ENCODE data around the gene MBD2. TPM values are rescaled to one million over a fixed set of nuclear protein-coding genes. Genes with fewer than 3 reads are reported as not detected.

MBD2 gene
- total and polyA plus RNA-seq, 2 experiments from 2014 or later, result 14.4 to 56.8 TPM

DNA sequence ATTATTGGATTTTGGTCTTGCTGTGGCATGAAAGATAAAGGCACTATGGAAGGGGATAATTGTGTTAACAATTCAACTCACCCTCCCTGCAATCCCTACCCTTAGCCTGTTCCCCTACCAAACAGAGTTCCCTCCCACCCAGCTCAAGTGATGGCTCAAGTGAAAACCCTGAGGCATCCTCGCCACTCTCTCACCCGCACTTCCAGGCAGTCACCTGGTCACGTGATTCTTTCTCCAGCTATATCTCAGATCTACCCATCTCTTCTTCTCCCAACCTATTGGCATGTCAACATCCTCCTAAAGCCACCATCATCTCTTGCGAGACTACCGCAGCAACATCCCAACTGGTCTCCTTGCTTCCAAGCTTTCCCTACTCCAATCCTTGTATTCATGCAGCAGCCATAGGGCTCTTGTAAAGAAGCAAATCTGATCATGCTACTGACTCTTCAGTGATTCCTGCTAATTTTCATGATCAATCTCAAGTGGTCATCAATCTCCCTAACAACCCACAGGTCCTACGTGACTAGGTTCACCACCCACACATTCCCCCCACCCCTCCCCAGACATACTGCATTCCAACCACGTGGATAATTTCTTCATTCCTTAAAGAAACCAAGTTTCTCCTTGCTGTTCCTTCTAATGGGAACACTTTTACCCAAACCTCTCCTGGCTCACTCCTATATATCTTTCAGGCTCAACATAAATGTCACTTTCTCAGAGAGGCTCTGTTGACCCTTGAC lies 66.7 kb downstream of the MBD2 start:
- TF ChIP-seq EZH2 (IDR thresholded peaks at IDR 0.05; ENCODE audit: borderline replicate concordance) (no peak), EZH2phosphoT487 (IDR thresholded peaks at IDR 0.05; ENCODE audit: low read depth, severe bottlenecking, unreplicated experiment) (no peak)
- TF ChIP-seq, protein P1, sequence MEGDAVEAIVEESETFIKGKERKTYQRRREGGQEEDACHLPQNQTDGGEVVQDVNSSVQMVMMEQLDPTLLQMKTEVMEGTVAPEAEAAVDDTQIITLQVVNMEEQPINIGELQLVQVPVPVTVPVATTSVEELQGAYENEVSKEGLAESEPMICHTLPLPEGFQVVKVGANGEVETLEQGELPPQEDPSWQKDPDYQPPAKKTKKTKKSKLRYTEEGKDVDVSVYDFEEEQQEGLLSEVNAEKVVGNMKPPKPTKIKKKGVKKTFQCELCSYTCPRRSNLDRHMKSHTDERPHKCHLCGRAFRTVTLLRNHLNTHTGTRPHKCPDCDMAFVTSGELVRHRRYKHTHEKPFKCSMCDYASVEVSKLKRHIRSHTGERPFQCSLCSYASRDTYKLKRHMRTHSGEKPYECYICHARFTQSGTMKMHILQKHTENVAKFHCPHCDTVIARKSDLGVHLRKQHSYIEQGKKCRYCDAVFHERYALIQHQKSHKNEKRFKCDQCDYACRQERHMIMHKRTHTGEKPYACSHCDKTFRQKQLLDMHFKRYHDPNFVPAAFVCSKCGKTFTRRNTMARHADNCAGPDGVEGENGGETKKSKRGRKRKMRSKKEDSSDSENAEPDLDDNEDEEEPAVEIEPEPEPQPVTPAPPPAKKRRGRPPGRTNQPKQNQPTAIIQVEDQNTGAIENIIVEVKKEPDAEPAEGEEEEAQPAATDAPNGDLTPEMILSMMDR (IDR thresholded peaks at IDR 0.05; ENCODE audit: poor library complexity), result no peak
- Histone ChIP-seq H3K27me3 (no peaks in the 10 kb centered on the region), H3K79me2 (no peaks in the 10 kb centered on the region), H4K20me1 (ENCODE audit: insufficient read depth, poor library complexity, severe bottlenecking) (no peaks in the 10 kb centered on the region), H2AFZ (no peak overlapping the region), H3K27ac (no peak overlapping the region), H3K9me2 (replicated peaks; ENCODE audit: insufficient read depth) (no peaks in the 10 kb centered on the region), H3K4me3 (no peak overlapping the region), H3K36me3 (replicated peaks; ENCODE audit: insufficient read depth, low read depth) (no peaks in the 10 kb centered on the region), H3K9me3 (ENCODE audit: low read depth) (no peaks in the 10 kb centered on the region), H3K4me1 (ENCODE audit: insufficient read depth) (no peaks in the 10 kb centered on the region), H3K4me2 (no peak overlapping the region)
- no peak for DNase-seq (ENCODE audit: low spot score)
- 86% methylated on average over 7 of the region's 7 CpGs for WGBS (ENCODE audit: low lambda C conversion rate, missing lambda C conversion rate)

DNA sequence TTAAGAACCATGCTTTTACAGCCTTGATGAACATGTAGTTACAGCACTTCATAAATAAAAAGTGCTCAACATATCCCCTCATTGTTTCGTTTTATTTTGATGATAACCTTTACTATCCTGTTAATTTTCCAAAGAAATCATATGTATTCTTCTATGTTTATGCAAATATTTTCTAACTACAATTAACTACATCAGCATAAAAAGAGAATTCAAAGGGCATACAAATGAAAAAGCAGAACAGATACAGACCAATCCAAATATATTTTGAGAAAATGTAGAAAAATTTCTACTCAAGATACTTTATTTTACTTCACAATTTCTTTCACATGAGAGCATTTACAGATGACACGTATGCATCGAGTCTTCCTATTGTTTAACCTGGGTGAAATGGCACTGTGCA lies 69.1 kb downstream of the MBD2 start:
- Histone ChIP-seq H3K27ac (no peak overlapping the region), H3K79me2 (no peaks in the 10 kb centered on the region), H3K4me1 (ENCODE audit: insufficient read depth) (no peaks in the 10 kb centered on the region), H3K4me3 (no peak overlapping the region), H4K20me1 (ENCODE audit: insufficient read depth, poor library complexity, severe bottlenecking) (no peaks in the 10 kb centered on the region), H3K36me3 (replicated peaks; ENCODE audit: insufficient read depth, low read depth) (no peaks in the 10 kb centered on the region), H3K9me3 (ENCODE audit: low read depth) (no peaks in the 10 kb centered on the region), H3K27me3 (no peaks in the 10 kb centered on the region), H2AFZ (no peak overlapping the region), H3K4me2 (no peak overlapping the region), H3K9me2 (replicated peaks; ENCODE audit: insufficient read depth) (no peaks in the 10 kb centered on the region)
- TF ChIP-seq, protein P1 (IDR thresholded peaks at IDR 0.05; ENCODE audit: poor library complexity), result no peak
- TF ChIP-seq EZH2 (IDR thresholded peaks at IDR 0.05; ENCODE audit: borderline replicate concordance) (no peak), EZH2phosphoT487 (IDR thresholded peaks at IDR 0.05; ENCODE audit: low read depth, severe bottlenecking, unreplicated experiment) (no peak)
- 94% methylated on average over 3 of the region's 3 CpGs for WGBS (ENCODE audit: low lambda C conversion rate, missing lambda C conversion rate)
- no peak for DNase-seq (ENCODE audit: low spot score)

DNA sequence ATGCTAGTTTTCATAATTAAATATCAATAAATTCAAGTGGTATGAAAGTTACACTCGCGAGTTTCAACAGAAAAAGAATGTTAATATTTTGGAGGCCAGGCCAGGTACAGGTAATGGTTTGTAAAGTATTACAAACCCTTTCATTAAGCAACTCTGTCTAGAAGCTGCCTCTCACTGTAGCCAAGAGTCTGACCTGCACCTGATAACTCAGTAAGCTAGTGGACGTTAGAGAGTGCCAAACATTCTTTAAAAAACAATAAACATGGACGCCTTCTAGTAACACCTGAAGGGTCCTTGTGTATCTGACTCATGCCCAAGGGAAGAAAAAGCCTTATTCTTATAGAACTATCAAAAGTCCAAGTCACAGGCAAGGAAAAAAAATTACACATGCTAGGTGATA lies 70.2 kb downstream of the MBD2 start:
- Histone ChIP-seq H2AFZ (no peak overlapping the region), H3K9me3 (ENCODE audit: low read depth) (no peaks in the 10 kb centered on the region), H3K79me2 (no peaks in the 10 kb centered on the region), H3K27ac (no peak overlapping the region), H4K20me1 (ENCODE audit: insufficient read depth, poor library complexity, severe bottlenecking) (no peaks in the 10 kb centered on the region), H3K4me3 (no peak overlapping the region), H3K36me3 (replicated peaks; ENCODE audit: insufficient read depth, low read depth) (no peaks in the 10 kb centered on the region), H3K9me2 (replicated peaks; ENCODE audit: insufficient read depth) (no peaks in the 10 kb centered on the region), H3K27me3 (no peaks in the 10 kb centered on the region), H3K4me1 (ENCODE audit: insufficient read depth) (no peaks in the 10 kb centered on the region), H3K4me2 (no peak overlapping the region)
- no peak for TF ChIP-seq EZH2 (IDR thresholded peaks at IDR 0.05; ENCODE audit: borderline replicate concordance)
- TF ChIP-seq EZH2phosphoT487 (IDR thresholded peaks at IDR 0.05; ENCODE audit: low read depth, severe bottlenecking, unreplicated experiment), result no peak
- TF ChIP-seq, protein P1 (IDR thresholded peaks at IDR 0.05; ENCODE audit: poor library complexity), result no peak
- 85% methylated on average over 4 of the region's 4 CpGs for WGBS (ENCODE audit: low lambda C conversion rate, missing lambda C conversion rate)
- DNase-seq (ENCODE audit: low spot score), result no peak

Data from hepatocyte (in vitro differentiated cells).